HEK293 (cell line): Measurements from ENCODE around the gene HLA-DMA.

ENCODE experiments used
- CTCF ChIA-PET: fragments of 350-600 bp; formaldehyde crosslinking; extraction: SDS; loops from one replicate; lab custom pipeline; 2021; ENCODE audit warnings: antibody characterized with exemption; lab: Yijun Ruan, JAX
- POLR2A ChIA-PET: fragments of 300-600 bp; formaldehyde crosslinking; extraction: SDS; loops from one replicate; lab custom pipeline; 2020; ENCODE audit warnings: antibody characterized with exemption, inconsistent platforms; lab: Yijun Ruan, JAX
- H3K27ac ChIP-seq: fragments of 200-500 bp; sonication (Bioruptor generic); 2 replicates; pipeline ENCODE4 v1.5.1; 2014; ENCODE audit warnings: low read depth, low read length, control low read depth, inconsistent platforms; ENCODE audit errors: extremely low read depth
- H3K36me3 ChIP-seq, 2 experiments: fragments of 200-500 bp in 1 of 2; sonication (Bioruptor generic) in 1 of 2; 1 replicate in 1 of 2; 2 replicates in 1 of 2; pipeline ENCODE4 v1.5.1; 2014 to 2017; ENCODE audit warnings: inconsistent platforms in 2 of 2, low read length in 2 of 2; ENCODE audit not compliant: control insufficient read depth in 2 of 2, insufficient read depth in 1 of 2
- H3K4me1 ChIP-seq: fragments of 200-500 bp; sonication (Bioruptor generic); 2 replicates; pipeline ENCODE4 v1.5.1; 2014; ENCODE audit warnings: mild to moderate bottlenecking, low read length, inconsistent platforms; ENCODE audit not compliant: control insufficient read depth, insufficient read depth
- H3K4me3 ChIP-seq: 2 replicates; pipeline ENCODE4 v1.5.1; 2011; ENCODE audit warnings: low read depth, mild to moderate bottlenecking, control low read depth, low read length, moderate library complexity
- H3K9me3 ChIP-seq: fragments of 200-500 bp; sonication (Bioruptor generic); 2 replicates; pipeline ENCODE4 v1.5.1; 2014; ENCODE audit warnings: low read depth, low read length, inconsistent platforms; ENCODE audit not compliant: control insufficient read depth, insufficient read depth
- INSM2 ChIP-seq: fragments of 450-650 bp; formaldehyde crosslinking; IDR thresholded peaks from 2 replicates; pipeline ENCODE4 v1.5.1; 2016; ENCODE audit warnings: missing biosample characterization, missing genetic modification characterization
- MYNN ChIP-seq: fragments of 450-650 bp; formaldehyde crosslinking; IDR thresholded peaks from 2 replicates; pipeline ENCODE4 v1.5.1; 2016; ENCODE audit warnings: missing biosample characterization, missing genetic modification characterization, borderline replicate concordance
- SALL2 ChIP-seq: fragments of 450-650 bp; formaldehyde crosslinking; IDR thresholded peaks from 2 replicates; pipeline ENCODE4 v1.5.0; 2017; ENCODE audit warnings: missing biosample characterization, mild to moderate bottlenecking, missing genetic modification characterization, borderline replicate concordance
- SETDB1 ChIP-seq: IDR thresholded peaks from one replicate; pipeline ENCODE4 v1.6.1; 2017; ENCODE audit warnings: mild to moderate bottlenecking, low read length, moderate library complexity, mixed read lengths; ENCODE audit not compliant: insufficient read length
- TRIM28 ChIP-seq: IDR thresholded peaks from 2 replicates; pipeline ENCODE4 v1.6.1; 2011; ENCODE audit warnings: low read length, control low read depth, borderline replicate concordance
- WT1 ChIP-seq: fragments of 450-650 bp; formaldehyde crosslinking; IDR thresholded peaks from 2 replicates; pipeline ENCODE4 v1.5.1; 2016; ENCODE audit warnings: missing biosample characterization, missing genetic modification characterization
- YY1 ChIP-seq: fragments of 450-650 bp; formaldehyde crosslinking; IDR thresholded peaks from 2 replicates; pipeline ENCODE4 v1.5.1; 2018; ENCODE audit warnings: missing biosample characterization, missing genetic modification characterization
- ZBTB20 ChIP-seq: fragments of 450-650 bp; formaldehyde crosslinking; IDR thresholded peaks from 2 replicates; pipeline ENCODE4 v1.5.1; 2016; ENCODE audit warnings: missing biosample characterization, missing genetic modification characterization
- ZNF10 ChIP-seq: fragments of 450-650 bp; formaldehyde crosslinking; IDR thresholded peaks from 2 replicates; pipeline ENCODE4 v1.5.1; 2017; ENCODE audit warnings: missing biosample characterization, missing genetic modification characterization
- ZNF16 ChIP-seq: fragments of 450-650 bp; formaldehyde crosslinking; IDR thresholded peaks from 2 replicates; pipeline ENCODE4 v1.5.1; 2016; ENCODE audit warnings: low read depth, missing biosample characterization, missing genetic modification characterization
- ZNF175 ChIP-seq: fragments of 450-650 bp; formaldehyde crosslinking; IDR thresholded peaks from 2 replicates; pipeline ENCODE4 v1.5.1; 2016; ENCODE audit warnings: missing biosample characterization, missing genetic modification characterization
- ZNF2 ChIP-seq: fragments of 450-650 bp; formaldehyde crosslinking; IDR thresholded peaks from 2 replicates; pipeline ENCODE4 v1.5.1; 2016; ENCODE audit warnings: missing biosample characterization, missing genetic modification characterization
- ZNF416 ChIP-seq: fragments of 450-650 bp; formaldehyde crosslinking; IDR thresholded peaks from 2 replicates; pipeline ENCODE4 v1.5.1; 2016; ENCODE audit warnings: missing biosample characterization, missing genetic modification characterization
- ZNF488 ChIP-seq: fragments of 450-650 bp; formaldehyde crosslinking; IDR thresholded peaks from 2 replicates; pipeline ENCODE4 v1.5.1; 2016; ENCODE audit warnings: missing biosample characterization, missing genetic modification characterization
- ZNF514 ChIP-seq: fragments of 450-650 bp; formaldehyde crosslinking; IDR thresholded peaks from 2 replicates; pipeline ENCODE4 v1.5.1; 2016; ENCODE audit warnings: missing biosample characterization, missing genetic modification characterization
- ZNF561 ChIP-seq: fragments of 450-650 bp; IDR thresholded peaks from 2 replicates; pipeline ENCODE4 v1.5.1; 2018; ENCODE audit warnings: missing biosample characterization, missing genetic modification characterization, borderline replicate concordance
- ZNF664 ChIP-seq: fragments of 450-650 bp; formaldehyde crosslinking; IDR thresholded peaks from 2 replicates; pipeline ENCODE4 v1.5.1; 2016; ENCODE audit warnings: missing biosample characterization, missing genetic modification characterization
- ZNF704 ChIP-seq: fragments of 450-650 bp; formaldehyde crosslinking; IDR thresholded peaks from 2 replicates; pipeline ENCODE4 v1.5.1; 2016; ENCODE audit warnings: missing biosample characterization, missing genetic modification characterization
- ZNF776 ChIP-seq: fragments of 450-650 bp; formaldehyde crosslinking; IDR thresholded peaks from 2 replicates; pipeline ENCODE4 v1.5.0; 2017; ENCODE audit warnings: missing biosample characterization, missing genetic modification characterization, borderline replicate concordance
- ZSCAN18 ChIP-seq: fragments of 450-650 bp; formaldehyde crosslinking; IDR thresholded peaks from 2 replicates; pipeline ENCODE4 v1.5.1; 2016; ENCODE audit warnings: missing biosample characterization, missing genetic modification characterization

Gene HLA-DMA

DNA sequence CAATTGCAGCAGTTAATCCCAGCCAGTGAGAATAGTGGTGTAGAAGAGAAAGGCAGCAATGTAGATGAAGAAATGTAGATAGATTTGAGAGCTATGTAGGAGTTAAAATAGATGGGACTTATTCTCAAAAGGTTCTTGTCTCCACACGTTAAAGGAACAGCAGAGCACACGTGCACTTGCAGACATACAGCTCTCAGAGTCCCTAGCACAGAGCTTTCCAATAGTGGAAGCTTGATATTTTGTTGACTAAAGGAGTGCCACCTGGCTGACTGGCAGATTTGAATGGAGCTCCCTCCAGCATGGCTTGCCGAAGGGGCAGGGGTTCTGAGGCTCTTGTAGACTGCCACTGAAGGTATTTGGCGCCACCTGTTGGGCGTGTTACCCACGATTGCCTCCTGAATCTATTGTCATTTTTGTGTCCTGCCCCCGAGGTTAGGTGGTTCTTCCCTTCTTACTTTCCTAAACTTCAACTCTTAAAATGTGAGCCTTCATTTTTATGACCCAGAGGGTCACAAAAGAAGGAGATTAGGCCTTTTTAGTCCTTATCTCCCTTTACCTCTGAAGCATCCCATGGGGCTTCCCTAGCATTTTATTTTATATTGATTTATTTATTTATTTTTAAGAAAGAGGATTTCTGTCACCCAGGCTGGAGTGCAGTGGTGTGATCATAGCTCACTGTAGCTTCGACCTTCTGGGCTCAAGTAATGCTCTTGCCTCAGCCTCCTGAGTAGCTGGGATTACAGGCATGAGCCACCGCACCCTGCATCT is 31.9 kb upstream of the HLA-DMA start (continued):
- no peak for TF ChIP-seq ZNF488 (tag by site-specific recombination)
- TF ChIP-seq INSM2 (tag by site-specific recombination), result no peak
- no peak for TF ChIP-seq SALL2 (tag by site-specific recombination)
- TF ChIP-seq ZNF561 (tag by site-specific recombination), result peak; percentile 66; the same call in 1 of the 2 replicates
- 0 out of 2 replicates have a peak, but pooled peaks have one; percentile 23 for TF ChIP-seq TRIM28
- TF ChIP-seq ZNF416 (tag by site-specific recombination), result no peak

- no peak overlapping the region for H3K4me3 ChIP-seq
- ChIA-PET POLR2A (interaction anchor here (0.6 to 7.7 kb wide), 19 partner anchors 13 to 264 kb away, joined by 3 to 405 read pairs (median 4); partner anchors contain the start of genes BRD2, HLA-DMA, HLA-DMB and HSD17B8), CTCF (interaction anchor here (0.6 to 11.4 kb wide), 75 partner anchors 9 to 993 kb away, joined by 3 to 250 read pairs (median 4); partner anchors contain the start of genes BRD2, HLA-DMA, HLA-DMB and PSMB9)
- 0 out of 2 replicates have a peak overlapping the region, but pooled peaks have one; percentile 1 for H3K27ac ChIP-seq
- H3K4me1 ChIP-seq, result peaks cover 8% of the 10 kb centered on the region
- peaks cover 24 to 26% of the 10 kb centered on the region in 2 experiments for H3K36me3 ChIP-seq
- TF ChIP-seq ZNF704 (tag by site-specific recombination) (no peak), ZNF514 (tag by site-specific recombination) (no peak), SETDB1 (no peak), ZNF664 (tag by site-specific recombination) (peak; percentile 99), ZNF16 (tag by site-specific recombination) (no peak), ZBTB20 (tag by site-specific recombination) (peak; percentile 33), ZNF2 (no peak), WT1 (tag by site-specific recombination) (no peak), ZSCAN18 (no peak), ZNF175 (tag by site-specific recombination) (no peak), YY1 (tag by site-specific recombination) (no peak), ZNF10 (tag by site-specific recombination) (peak; percentile 62; the same call in 1 of the 2 replicates), ZNF776 (tag by site-specific recombination) (no peak), MYNN (no peak)
- H3K9me3 ChIP-seq, result no peaks in the 10 kb centered on the region
Measured at GRCh38 chr6:32983964-32984621, 31.2 kb upstream of the HLA-DMA start.
